Astrocyte (in vitro differentiated cells and primary cell): Measurements from ENCODE around the gene ATP5MC3. TPM values are rescaled to one million over a fixed set of nuclear protein-coding genes. Genes with fewer than 3 reads are reported as not detected.

Experiments used
- DNase-seq: peaks from one replicate; pipeline ENCODE4 v3.0.0-alpha.2; 2010; ENCODE audit warnings: low read depth
- FAIRE-seq: peaks from 2 replicates; lab custom pipeline; 2011; peaks lifted over from hg19 to GRCh38; lab: Jason Lieb, UNC
- H2AFZ ChIP-seq: 2 replicates; pipeline ENCODE4 v1.6.0; 2012; ENCODE audit warnings: low read depth, low read length, inconsistent platforms
- H3K27ac ChIP-seq: 2 replicates; pipeline ENCODE4 v1.5.1; 2011; ENCODE audit warnings: low read depth, low read length, inconsistent platforms
- H3K27me3 ChIP-seq: 2 replicates; pipeline ENCODE4 v1.6.0; 2011; ENCODE audit warnings: low read length, inconsistent platforms; ENCODE audit not compliant: insufficient read depth
- H3K36me3 ChIP-seq: 2 replicates; pipeline ENCODE4 v1.5.1; 2011; ENCODE audit warnings: low read length, inconsistent platforms; ENCODE audit not compliant: insufficient read depth
- H3K4me1 ChIP-seq: 2 replicates; pipeline ENCODE4 v1.5.1; 2011; ENCODE audit warnings: low read length, inconsistent platforms; ENCODE audit not compliant: insufficient read depth
- H3K4me2 ChIP-seq: 2 replicates; pipeline ENCODE4 v1.6.0; 2012; ENCODE audit warnings: low read length, inconsistent platforms
- H3K4me3 ChIP-seq: 2 replicates; pipeline ENCODE4 v1.5.1; 2011; ENCODE audit warnings: low read depth, mild to moderate bottlenecking, low read length, inconsistent platforms; ENCODE audit not compliant: insufficient read depth
- H3K79me2 ChIP-seq: 2 replicates; pipeline ENCODE4 v1.6.0; 2012; ENCODE audit warnings: mild to moderate bottlenecking, low read length, inconsistent platforms; ENCODE audit not compliant: insufficient read depth
- H3K9ac ChIP-seq: 2 replicates; pipeline ENCODE4 v1.6.0; 2012; ENCODE audit warnings: mild to moderate bottlenecking, low read length, inconsistent platforms
- H3K9me3 ChIP-seq: 2 replicates; pipeline ENCODE4 v1.5.1; 2012; ENCODE audit warnings: low read depth, mild to moderate bottlenecking, low read length, inconsistent platforms; ENCODE audit not compliant: insufficient read depth
- H4K20me1 ChIP-seq: 2 replicates; pipeline ENCODE4 v1.6.0; 2012; ENCODE audit warnings: low read length, inconsistent platforms; ENCODE audit not compliant: insufficient read depth
- H3K27ac Mint-ChIP-seq: one replicate; pipeline ENCODE4 v1.8.0; 2021; ENCODE audit warnings: mild to moderate bottlenecking, mixed read lengths; ENCODE audit not compliant: unreplicated experiment
- H3K27me3 Mint-ChIP-seq: one replicate; pipeline ENCODE4 v1.8.0; 2021; ENCODE audit warnings: low read depth, mixed read lengths; ENCODE audit not compliant: unreplicated experiment
- H3K36me3 Mint-ChIP-seq: one replicate; pipeline ENCODE4 v1.8.0; 2021; ENCODE audit warnings: low read depth, mixed read lengths; ENCODE audit not compliant: unreplicated experiment
- H3K4me1 Mint-ChIP-seq: one replicate; pipeline ENCODE4 v1.8.0; 2021; ENCODE audit warnings: low read depth, mixed read lengths; ENCODE audit not compliant: unreplicated experiment
- H3K4me3 Mint-ChIP-seq: one replicate; pipeline ENCODE4 v1.8.0; 2021; ENCODE audit warnings: mild to moderate bottlenecking, moderate library complexity, mixed read lengths; ENCODE audit not compliant: unreplicated experiment
- H3K9me3 Mint-ChIP-seq: one replicate; pipeline ENCODE4 v1.8.0; 2021; ENCODE audit warnings: mild to moderate bottlenecking, mixed read lengths; ENCODE audit not compliant: unreplicated experiment
- CTCF ChIP-seq: IDR thresholded peaks from 2 replicates; pipeline ENCODE4 v1.5.1; 2011; ENCODE audit warnings: low read depth, mild to moderate bottlenecking, inconsistent platforms, low read length, moderate library complexity; ENCODE audit not compliant: insufficient read depth
- EZH2 ChIP-seq: IDR thresholded peaks from 2 replicates; pipeline ENCODE4 v1.6.1; 2012; ENCODE audit warnings: mild to moderate bottlenecking, low read length, inconsistent platforms; ENCODE audit not compliant: insufficient read depth
- total RNA-seq: library from RNA; stranded (reverse); gene quantifications from 2 replicates; pipeline ENCODE4 v1.2.1, GENCODE V29; 2021

ATP5MC3 gene
- total RNA-seq, 1 donor from 2014 or later = 289 TPM

GRCh38 chr2:175180701-175181103, 808 bp downstream of the ATP5MC3 start:
- peak overlapping the region; percentile 82 for H3K27ac ChIP-seq
- peak; percentile 49 for DNase-seq

GRCh38 chr2:175176624-175177023, 4.9 kb downstream of the ATP5MC3 start:
- no peaks in the 10 kb centered on the region for H3K27me3 Mint-ChIP-seq
- Histone ChIP-seq H4K20me1 (peaks cover 33% of the 10 kb centered on the region), H3K27ac (no peak overlapping the region), H2AFZ (no peak overlapping the region), H3K4me1 (peaks cover 12% of the 10 kb centered on the region), H3K36me3 (peaks cover 34% of the 10 kb centered on the region), H3K27me3 (no peaks in the 10 kb centered on the region), H3K4me3 (no peak overlapping the region), H3K9me3 (no peaks in the 10 kb centered on the region), H3K9ac (no peak overlapping the region), H3K4me2 (no peak overlapping the region), H3K79me2 (peaks cover 33% of the 10 kb centered on the region)
- H3K36me3 Mint-ChIP-seq = peaks cover 6% of the 10 kb centered on the region
- FAIRE-seq (no peak), DNase-seq (no peak)
- no peak overlapping the region for H3K27ac Mint-ChIP-seq
- H3K9me3 Mint-ChIP-seq = no peaks in the 10 kb centered on the region
- TF ChIP-seq EZH2 = no peak
- no peak for TF ChIP-seq CTCF
- no peak overlapping the region for H3K4me3 Mint-ChIP-seq
- peaks cover 2% of the 10 kb centered on the region for H3K4me1 Mint-ChIP-seq

More at GRCh38 chr2:175180701-175181103, 808 bp downstream of the ATP5MC3 start:
- Histone ChIP-seq H3K36me3 (peaks cover 34% of the 10 kb centered on the region), H3K9me3 (no peaks in the 10 kb centered on the region), H3K79me2 (peaks cover 38% of the 10 kb centered on the region), H2AFZ (peak overlapping the region; percentile 87), H4K20me1 (peaks cover 26% of the 10 kb centered on the region), H3K27me3 (no peaks in the 10 kb centered on the region), H3K4me3 (peak overlapping the region; percentile 84), H3K4me2 (peak overlapping the region; percentile 96), H3K4me1 (peaks cover 12% of the 10 kb centered on the region), H3K9ac (peak overlapping the region; percentile 96)
- Mint-ChIP-seq H3K4me3 (peak overlapping the region; percentile 96), H3K27ac (peak overlapping the region; percentile 66), H3K36me3 (peaks cover 6% of the 10 kb centered on the region), H3K9me3 (no peaks in the 10 kb centered on the region), H3K27me3 (no peaks in the 10 kb centered on the region), H3K4me1 (peaks cover 6% of the 10 kb centered on the region)
- TF ChIP-seq CTCF = peak; percentile 16
- no peak for TF ChIP-seq EZH2
- FAIRE-seq = no peak

- Mint-ChIP-seq H3K27me3 (no peaks in the 10 kb centered on the region), H3K9me3 (no peaks in the 10 kb centered on the region), H3K4me1 (peaks cover 2% of the 10 kb centered on the region), H3K36me3 (peaks cover 6% of the 10 kb centered on the region), H3K4me3 (no peak overlapping the region), H3K27ac (no peak overlapping the region)
- no peak for DNase-seq
- no peak for FAIRE-seq
- Histone ChIP-seq H4K20me1 (peaks cover 33% of the 10 kb centered on the region), H3K79me2 (peaks cover 26% of the 10 kb centered on the region), H3K27ac (no peak overlapping the region), H3K9me3 (no peaks in the 10 kb centered on the region), H2AFZ (no peak overlapping the region), H3K27me3 (no peaks in the 10 kb centered on the region), H3K9ac (no peak overlapping the region), H3K4me1 (peaks cover 12% of the 10 kb centered on the region), H3K4me2 (no peak overlapping the region), H3K36me3 (peaks cover 34% of the 10 kb centered on the region), H3K4me3 (no peak overlapping the region)
- no peak for TF ChIP-seq CTCF
- no peak for TF ChIP-seq EZH2
These were observed 5.6 kb downstream of the ATP5MC3 start for GRCh38 chr2:175175896-175176295.
